ENCODE measurements around the gene ROBO2. TPM values are rescaled to one million over a fixed set of nuclear protein-coding genes. Genes with fewer than 3 reads are reported as not detected.

The ROBO2 gene
- polyA plus RNA-seq, 2 of the 4 experiments (the other 2 are of a cell fraction) = 0.04 TPM; not detected in 1

DNA sequence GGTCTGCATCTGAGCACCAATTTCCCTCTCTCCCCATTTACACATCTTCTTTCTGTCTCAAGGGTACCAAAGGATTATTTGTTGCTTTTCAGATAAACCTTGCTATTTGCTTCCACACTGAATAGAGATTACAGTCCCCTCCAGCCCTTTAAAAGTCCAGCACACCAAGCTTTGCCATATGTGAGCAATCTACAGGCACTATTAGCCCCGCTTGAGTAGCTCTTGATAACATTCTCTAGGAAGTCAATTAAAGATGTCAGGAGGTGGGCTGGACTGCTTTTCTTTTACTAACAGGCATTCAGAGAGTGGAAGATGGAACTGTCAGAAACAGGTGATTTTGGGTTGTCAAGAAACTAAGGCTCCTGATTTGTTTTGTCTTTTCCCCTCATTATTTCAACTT is 417.0 kb downstream of the ROBO2 start (continued):
- TF ChIP-seq ZNF302 (CRISPR knock-in tag; IDR thresholded peaks at IDR 0.05) = no peak

DNA sequence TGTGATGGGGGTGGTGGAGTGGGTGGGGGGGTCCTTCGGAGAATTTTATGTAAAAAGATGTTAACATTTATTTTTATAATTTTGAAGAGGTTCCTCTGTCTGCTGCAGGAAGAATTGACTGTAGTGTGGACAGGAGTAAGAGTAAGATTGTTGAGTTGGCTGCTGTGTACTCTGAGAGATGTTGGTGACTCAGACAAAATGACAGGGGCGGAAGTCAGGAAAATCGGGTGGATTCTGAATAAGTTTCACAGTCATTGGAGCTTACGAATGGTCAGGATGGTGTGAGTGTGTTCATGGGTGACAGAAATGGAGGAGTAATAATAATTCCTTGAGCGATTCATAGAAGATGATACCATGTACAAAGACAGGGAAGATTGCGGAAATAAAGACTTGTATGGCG is 420.0 kb downstream of the ROBO2 start:
- WGBS (ENCODE audit: missing lambda C conversion rate) = 18% methylated on average over 7 of the region's 7 CpGs
- ChIA-PET CTCF (no interaction called here), POLR2A (no interaction called here)
- ATAC-seq (no peak), FAIRE-seq (no peak), DNase-seq (ENCODE audit: low read depth in 1 of 2, low spot score in 1 of 2) (no peak)
- Histone ChIP-seq H3K4me1 (no peaks in the 10 kb centered on the region), H3K4me3 (no peak overlapping the region), H3K27ac (no peak overlapping the region), H3K4me2 (no peak overlapping the region), H3K9me3 (no peaks in the 10 kb centered on the region)
- TF ChIP-seq TP53 (CRISPR knock-in tag; IDR thresholded peaks at IDR 0.05) (no peak), HOXB5 (CRISPR knock-in tag; IDR thresholded peaks at IDR 0.05) (no peak), HOXB13 (CRISPR knock-in tag; IDR thresholded peaks at IDR 0.05; ENCODE audit: low read depth) (no peak), HDAC2 (IDR thresholded peaks at IDR 0.05) (no peak), SMC3 (IDR thresholded peaks at IDR 0.05) (no peak), NFE2L2 (conservative IDR thresholded peaks at IDR 0.05; ENCODE audit: low read length) (no peak), RARB (CRISPR knock-in tag; IDR thresholded peaks at IDR 0.05) (no peak), ZSCAN20 (CRISPR knock-in tag; IDR thresholded peaks at IDR 0.05) (no peak), CEBPB (IDR thresholded peaks at IDR 0.05) (no peak), EHF (CRISPR knock-in tag; IDR thresholded peaks at IDR 0.05) (no peak), MAZ (IDR thresholded peaks at IDR 0.05; ENCODE audit: borderline replicate concordance, low read depth, low read length) (no peak), SREBF2 (IDR thresholded peaks at IDR 0.05) (no peak), RFX5 (IDR thresholded peaks at IDR 0.05) (no peak), KDM5A (IDR thresholded peaks at IDR 0.05) (no peak), RNF2 (IDR thresholded peaks at IDR 0.05; ENCODE audit: borderline replicate concordance, low read depth) (no peak), POLR2A (IDR thresholded peaks at IDR 0.05; ENCODE audit: low read length) (no peak), FOXS1 (CRISPR knock-in tag; IDR thresholded peaks at IDR 0.05) (no peak), NR3C1 (IDR thresholded peaks at IDR 0.05) (no peak)
- TF ChIP-seq, protein P1, sequence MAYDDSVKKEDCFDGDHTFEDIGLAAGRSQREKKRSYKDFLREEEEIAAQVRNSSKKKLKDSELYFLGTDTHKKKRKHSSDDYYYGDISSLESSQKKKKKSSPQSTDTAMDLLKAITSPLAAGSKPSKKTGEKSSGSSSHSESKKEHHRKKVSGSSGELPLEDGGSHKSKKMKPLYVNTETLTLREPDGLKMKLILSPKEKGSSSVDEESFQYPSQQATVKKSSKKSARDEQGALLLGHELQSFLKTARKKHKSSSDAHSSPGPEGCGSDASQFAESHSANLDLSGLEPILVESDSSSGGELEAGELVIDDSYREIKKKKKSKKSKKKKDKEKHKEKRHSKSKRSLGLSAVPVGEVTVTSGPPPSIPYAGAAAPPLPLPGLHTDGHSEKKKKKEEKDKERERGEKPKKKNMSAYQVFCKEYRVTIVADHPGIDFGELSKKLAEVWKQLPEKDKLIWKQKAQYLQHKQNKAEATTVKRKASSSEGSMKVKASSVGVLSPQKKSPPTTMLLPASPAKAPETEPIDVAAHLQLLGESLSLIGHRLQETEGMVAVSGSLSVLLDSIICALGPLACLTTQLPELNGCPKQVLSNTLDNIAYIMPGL (CRISPR knock-in tag; IDR thresholded peaks at IDR 0.05; ENCODE audit: borderline replicate concordance) = no peak
- TF ChIP-seq, protein P2, sequence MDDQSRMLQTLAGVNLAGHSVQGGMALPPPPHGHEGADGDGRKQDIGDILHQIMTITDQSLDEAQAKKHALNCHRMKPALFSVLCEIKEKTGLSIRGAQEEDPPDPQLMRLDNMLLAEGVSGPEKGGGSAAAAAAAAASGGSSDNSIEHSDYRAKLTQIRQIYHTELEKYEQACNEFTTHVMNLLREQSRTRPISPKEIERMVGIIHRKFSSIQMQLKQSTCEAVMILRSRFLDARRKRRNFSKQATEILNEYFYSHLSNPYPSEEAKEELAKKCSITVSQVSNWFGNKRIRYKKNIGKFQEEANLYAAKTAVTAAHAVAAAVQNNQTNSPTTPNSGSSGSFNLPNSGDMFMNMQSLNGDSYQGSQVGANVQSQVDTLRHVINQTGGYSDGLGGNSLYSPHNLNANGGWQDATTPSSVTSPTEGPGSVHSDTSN (IDR thresholded peaks at IDR 0.05) = no peak

DNA sequence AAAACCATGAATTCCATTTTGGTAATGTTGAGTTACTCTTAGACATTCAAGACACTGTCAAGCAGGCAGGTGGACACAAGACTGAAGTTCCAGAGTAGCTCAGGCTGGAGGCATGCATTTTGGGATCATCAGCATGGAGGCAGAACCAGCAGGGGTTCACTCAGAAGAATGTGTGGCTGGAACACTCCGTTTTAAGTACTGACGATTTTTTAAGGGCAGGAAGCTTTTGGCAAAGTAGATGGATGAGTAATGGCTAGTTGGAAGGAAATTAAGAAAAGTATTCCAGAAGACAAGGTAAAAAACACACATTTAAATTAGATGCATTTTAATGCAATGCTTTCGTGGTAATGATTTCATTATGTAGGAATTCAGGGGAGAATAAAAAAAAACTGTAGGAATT is 420.4 kb downstream of the ROBO2 start:
- H3K9me3 ChIP-seq = no peaks in the 10 kb centered on the region
- no peak for FAIRE-seq
- no peak for ATAC-seq
- no peak for DNase-seq (ENCODE audit: low read depth in 1 of 2, low spot score in 1 of 2)
- H3K4me1 ChIP-seq = no peaks in the 10 kb centered on the region
- ChIA-PET CTCF (no interaction called here), POLR2A (no interaction called here)
- WGBS (ENCODE audit: missing lambda C conversion rate) = 4% methylated on average over 3 of the region's 3 CpGs
- H3K4me3 ChIP-seq = no peak overlapping the region
- H3K27ac ChIP-seq = no peak overlapping the region
- no peak overlapping the region for H3K4me2 ChIP-seq
- TF ChIP-seq ZFP36 (IDR thresholded peaks at IDR 0.05; ENCODE audit: borderline replicate concordance, partially characterized antibody) (no peak), RCOR1 (IDR thresholded peaks at IDR 0.05; ENCODE audit: low read depth, low read length) (no peak), MAFK (IDR thresholded peaks at IDR 0.05; ENCODE audit: partially characterized antibody) (no peak), MYC (IDR thresholded peaks at IDR 0.05; ENCODE audit: borderline replicate concordance, low read length) (no peak), TP53 (CRISPR knock-in tag; IDR thresholded peaks at IDR 0.05) (no peak), RARB (CRISPR knock-in tag; IDR thresholded peaks at IDR 0.05) (no peak), SMC3 (IDR thresholded peaks at IDR 0.05) (no peak)
- TF ChIP-seq, protein P3, sequence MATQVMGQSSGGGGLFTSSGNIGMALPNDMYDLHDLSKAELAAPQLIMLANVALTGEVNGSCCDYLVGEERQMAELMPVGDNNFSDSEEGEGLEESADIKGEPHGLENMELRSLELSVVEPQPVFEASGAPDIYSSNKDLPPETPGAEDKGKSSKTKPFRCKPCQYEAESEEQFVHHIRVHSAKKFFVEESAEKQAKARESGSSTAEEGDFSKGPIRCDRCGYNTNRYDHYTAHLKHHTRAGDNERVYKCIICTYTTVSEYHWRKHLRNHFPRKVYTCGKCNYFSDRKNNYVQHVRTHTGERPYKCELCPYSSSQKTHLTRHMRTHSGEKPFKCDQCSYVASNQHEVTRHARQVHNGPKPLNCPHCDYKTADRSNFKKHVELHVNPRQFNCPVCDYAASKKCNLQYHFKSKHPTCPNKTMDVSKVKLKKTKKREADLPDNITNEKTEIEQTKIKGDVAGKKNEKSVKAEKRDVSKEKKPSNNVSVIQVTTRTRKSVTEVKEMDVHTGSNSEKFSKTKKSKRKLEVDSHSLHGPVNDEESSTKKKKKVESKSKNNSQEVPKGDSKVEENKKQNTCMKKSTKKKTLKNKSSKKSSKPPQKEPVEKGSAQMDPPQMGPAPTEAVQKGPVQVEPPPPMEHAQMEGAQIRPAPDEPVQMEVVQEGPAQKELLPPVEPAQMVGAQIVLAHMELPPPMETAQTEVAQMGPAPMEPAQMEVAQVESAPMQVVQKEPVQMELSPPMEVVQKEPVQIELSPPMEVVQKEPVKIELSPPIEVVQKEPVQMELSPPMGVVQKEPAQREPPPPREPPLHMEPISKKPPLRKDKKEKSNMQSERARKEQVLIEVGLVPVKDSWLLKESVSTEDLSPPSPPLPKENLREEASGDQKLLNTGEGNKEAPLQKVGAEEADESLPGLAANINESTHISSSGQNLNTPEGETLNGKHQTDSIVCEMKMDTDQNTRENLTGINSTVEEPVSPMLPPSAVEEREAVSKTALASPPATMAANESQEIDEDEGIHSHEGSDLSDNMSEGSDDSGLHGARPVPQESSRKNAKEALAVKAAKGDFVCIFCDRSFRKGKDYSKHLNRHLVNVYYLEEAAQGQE (IDR thresholded peaks at IDR 0.05) = no peak
- TF ChIP-seq, protein P4, sequence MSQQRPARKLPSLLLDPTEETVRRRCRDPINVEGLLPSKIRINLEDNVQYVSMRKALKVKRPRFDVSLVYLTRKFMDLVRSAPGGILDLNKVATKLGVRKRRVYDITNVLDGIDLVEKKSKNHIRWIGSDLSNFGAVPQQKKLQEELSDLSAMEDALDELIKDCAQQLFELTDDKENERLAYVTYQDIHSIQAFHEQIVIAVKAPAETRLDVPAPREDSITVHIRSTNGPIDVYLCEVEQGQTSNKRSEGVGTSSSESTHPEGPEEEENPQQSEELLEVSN (IDR thresholded peaks at IDR 0.05; ENCODE audit: borderline replicate concordance, low read depth) = no peak
- TF ChIP-seq, protein P1 (CRISPR knock-in tag; IDR thresholded peaks at IDR 0.05; ENCODE audit: borderline replicate concordance) = no peak
- TF ChIP-seq, protein P5, sequence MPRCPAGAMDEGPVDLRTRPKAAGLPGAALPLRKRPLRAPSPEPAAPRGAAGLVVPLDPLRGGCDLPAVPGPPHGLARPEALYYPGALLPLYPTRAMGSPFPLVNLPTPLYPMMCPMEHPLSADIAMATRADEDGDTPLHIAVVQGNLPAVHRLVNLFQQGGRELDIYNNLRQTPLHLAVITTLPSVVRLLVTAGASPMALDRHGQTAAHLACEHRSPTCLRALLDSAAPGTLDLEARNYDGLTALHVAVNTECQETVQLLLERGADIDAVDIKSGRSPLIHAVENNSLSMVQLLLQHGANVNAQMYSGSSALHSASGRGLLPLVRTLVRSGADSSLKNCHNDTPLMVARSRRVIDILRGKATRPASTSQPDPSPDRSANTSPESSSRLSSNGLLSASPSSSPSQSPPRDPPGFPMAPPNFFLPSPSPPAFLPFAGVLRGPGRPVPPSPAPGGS (IDR thresholded peaks at IDR 0.05) = no peak
